Fibroblast of lung (primary cell): ENCODE data around the gene VIP.

ENCODE experiments used
- CTCF ChIP-seq, 2 donors: IDR thresholded peaks in 1 of 2; conservative IDR thresholded peaks in 1 of 2; 1 replicate in 1 of 2; 2 replicates in 1 of 2; pipeline ENCODE4 v1.5.1; 2011 to 2012; ENCODE audit warnings: low read length in 2 of 2, control low read depth in 1 of 2, inconsistent platforms in 1 of 2, low read depth in 1 of 2, mild to moderate bottlenecking in 1 of 2
- EZH2 ChIP-seq: IDR thresholded peaks from 2 replicates; pipeline ENCODE4 v1.5.1; 2012; ENCODE audit warnings: low read length, control low read depth, mild to moderate bottlenecking; ENCODE audit errors: missing control alignments

DNA sequence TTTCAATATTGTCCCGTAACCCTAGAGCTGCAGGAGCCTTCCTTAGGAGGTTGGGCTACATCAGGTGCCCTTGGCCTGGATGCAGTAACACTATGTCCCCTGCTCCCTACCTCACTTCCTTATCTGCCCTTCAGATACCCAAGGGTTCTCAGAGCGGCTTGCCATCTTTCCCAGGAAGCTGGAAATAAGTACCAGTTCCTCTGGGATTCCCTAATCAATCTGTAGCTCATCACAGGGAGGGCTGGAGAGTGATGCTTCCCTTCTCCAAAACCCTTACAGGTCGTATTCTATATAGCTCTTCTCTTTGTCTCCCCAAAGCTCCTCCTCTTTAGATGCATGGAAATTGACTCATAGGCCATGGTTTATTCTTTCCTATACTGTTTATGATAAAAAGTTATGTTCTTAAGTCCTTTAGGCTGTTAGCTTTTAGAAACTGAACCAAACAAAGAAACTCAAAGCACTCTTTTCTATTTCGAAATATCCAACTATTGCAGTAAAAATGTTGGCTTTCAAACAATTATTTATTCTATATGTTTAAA, 48.7 kb upstream of the VIP start:
- no peak for TF ChIP-seq CTCF (conservative IDR thresholded peaks at IDR 0.05 in 1 of 2, IDR thresholded peaks at IDR 0.05 in 1 of 2; ENCODE audit: low read depth in 1 of 2, low read length in 2 of 2)
- TF ChIP-seq EZH2: no peak
